ENCODE measurements around the gene PSMD14. TPM values are rescaled to one million over a fixed set of nuclear protein-coding genes. Genes with fewer than 3 reads are reported as not detected.
A peak's percentile ranks its signal among the peaks of the same experiment; 100 is the strongest.

The PSMD14 gene
- total and polyA plus RNA-seq, 2 of the 13 experiments (the other 11 are each of a cell fraction or from before 2014, with no cell fraction given) = 60.6 to 149 TPM

DNA sequence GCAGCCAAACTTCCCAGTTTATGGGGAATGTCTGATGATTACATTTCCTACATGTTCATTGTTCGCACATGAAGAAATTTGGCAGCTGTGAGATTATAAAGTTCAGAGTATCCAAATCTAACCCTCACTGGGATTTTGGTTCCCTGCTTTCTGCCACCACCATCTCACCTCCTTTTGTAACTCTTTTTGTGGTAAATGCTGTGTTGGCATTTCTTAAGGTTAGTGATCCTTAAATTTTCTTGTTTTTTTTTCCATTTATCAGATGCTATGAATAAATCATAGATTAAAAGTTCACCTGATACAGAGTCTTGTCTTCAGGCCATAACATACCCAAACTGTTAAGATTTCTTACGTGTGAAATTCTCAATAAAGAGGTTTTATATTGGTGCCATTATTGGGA is 99.4 kb downstream of the PSMD14 start:
- H3K27ac ChIP-seq (ENCODE audit: extremely low read length, insufficient read depth, low read length) = no peak overlapping the region
- intact Hi-C loops (cut with micrococcal nuclease; ENCODE audit: unreplicated experiment) = no loop called here
- H3K9ac ChIP-seq (ENCODE audit: insufficient read depth, low read depth, low read length) = no peak overlapping the region
- H4K20me1 ChIP-seq (ENCODE audit: insufficient read depth, low read length) = no peaks in the 10 kb centered on the region
- no TSS peak for BruUV-seq (replicated peaks)
- H2AFZ ChIP-seq (ENCODE audit: low read length) = no peak overlapping the region
- DNase-seq (ENCODE audit: low spot score) = no peak
- H3K4me3 ChIP-seq (replicated peaks in 1 of 3; ENCODE audit: insufficient read depth in 1 of 3, low read depth in 2 of 3, low read length in 3 of 3) = no peak overlapping the region
- ChIA-PET CTCF (ENCODE audit: low intra/inter-chr PET ratio, low total read pairs) (no interaction called here), POLR2A (no interaction called here)
- 96% methylated on average over 2 of the region's 2 CpGs for WGBS (ENCODE audit: low lambda C conversion rate)
- H3K79me2 ChIP-seq (ENCODE audit: insufficient read depth, low read length) = no peaks in the 10 kb centered on the region
- no peaks in the 10 kb centered on the region for H3K4me1 ChIP-seq (ENCODE audit: insufficient read depth, low read length)
- ATAC-seq = no peak
- H3K4me2 ChIP-seq (ENCODE audit: low read depth, low read length) = no peak overlapping the region
- H3K36me3 ChIP-seq (replicated peaks in 1 of 2; ENCODE audit: control insufficient read depth in 1 of 2, insufficient read depth in 2 of 2, low read length in 2 of 2) = peaks cover 0 to 8% of the 10 kb centered on the region in 2 experiments; a peak in 3 of 5 replicates
- TF ChIP-seq ZNF883 (CRISPR knock-in tag; IDR thresholded peaks at IDR 0.05; ENCODE audit: not compliant biosample characterization) (no peak), ZNF768 (CRISPR knock-in tag; IDR thresholded peaks at IDR 0.05) (no peak), ZZZ3 (CRISPR knock-in tag; IDR thresholded peaks at IDR 0.05; ENCODE audit: borderline replicate concordance) (no peak), MAFK (conservative IDR thresholded peaks at IDR 0.05 in 1 of 2, IDR thresholded peaks at IDR 0.05 in 1 of 2; ENCODE audit: low read length in 2 of 2) (peak; percentile 87 to 91), ZSCAN29 (CRISPR knock-in tag; conservative IDR thresholded peaks at IDR 0.05) (no peak), MAFF (IDR thresholded peaks at IDR 0.05; ENCODE audit: low read depth, low read length) (peak; percentile 83), ZNF121 (CRISPR knock-in tag; IDR thresholded peaks at IDR 0.05) (no peak), YEATS2 (CRISPR knock-in tag; IDR thresholded peaks at IDR 0.05; ENCODE audit: borderline replicate concordance) (no peak), ZNF367 (CRISPR knock-in tag; IDR thresholded peaks at IDR 0.05; ENCODE audit: borderline replicate concordance) (no peak)
- no peak for FAIRE-seq
- no peaks in the 10 kb centered on the region for H3K9me3 ChIP-seq (ENCODE audit: low read length)
- H3K27me3 ChIP-seq (ENCODE audit: control insufficient read depth in 1 of 2, insufficient read depth in 2 of 2, low read length in 2 of 2) = no peaks in the 10 kb centered on the region
- in situ Hi-C loops (cut with HindIII; ENCODE audit: extremely low pct_ligation_motif_present, low pct_unique_long_range_greater_than_20kb) = no loop called here

DNA sequence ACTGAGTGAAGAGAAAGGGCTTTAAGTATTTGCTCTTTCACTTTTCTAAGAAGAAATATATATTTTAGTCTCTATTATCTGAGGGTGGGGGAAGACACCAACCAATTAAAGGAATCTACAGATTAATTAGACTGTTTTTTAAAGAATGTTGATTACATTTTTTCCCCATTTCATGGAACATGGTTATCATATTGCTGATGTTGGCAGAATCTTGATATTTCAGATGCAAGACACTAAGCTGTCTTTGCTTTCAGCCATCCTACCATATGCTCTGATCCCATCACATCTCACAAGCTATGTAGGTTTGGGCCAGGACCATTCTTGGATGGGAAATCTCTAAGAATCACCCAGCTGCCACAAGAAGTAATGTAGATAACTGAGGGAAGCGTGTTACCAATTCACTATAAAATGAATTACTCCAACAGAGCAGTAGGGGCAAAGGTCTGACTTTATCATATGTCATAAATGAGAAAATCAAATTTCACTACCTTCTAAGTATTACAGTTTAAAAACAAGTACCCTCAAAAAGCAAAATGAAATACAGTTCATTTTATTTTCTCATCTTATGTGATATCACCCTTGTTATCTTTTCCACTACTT is 101.2 kb downstream of the PSMD14 start:
- no peak for FAIRE-seq
- DNase-seq (ENCODE audit: low spot score) = no peak
- no TSS peak for BruUV-seq (replicated peaks)
- intact Hi-C loops (cut with micrococcal nuclease; ENCODE audit: unreplicated experiment) = no loop called here
- ChIA-PET POLR2A (no interaction called here), CTCF (ENCODE audit: low intra/inter-chr PET ratio, low total read pairs) (no interaction called here)
- Histone ChIP-seq H3K79me2 (ENCODE audit: insufficient read depth, low read length) (no peaks in the 10 kb centered on the region), H3K9ac (ENCODE audit: insufficient read depth, low read depth, low read length) (no peak overlapping the region), H2AFZ (ENCODE audit: low read length) (no peak overlapping the region), H3K36me3 (replicated peaks in 1 of 2; ENCODE audit: control insufficient read depth in 1 of 2, insufficient read depth in 2 of 2, low read length in 2 of 2) (peaks cover 0 to 8% of the 10 kb centered on the region in 2 experiments; a peak in 2 of 5 replicates), H3K9me3 (ENCODE audit: low read length) (no peaks in the 10 kb centered on the region), H3K4me1 (ENCODE audit: insufficient read depth, low read length) (peaks cover 8% of the 10 kb centered on the region; the same call in 1 of the 2 replicates), H3K4me3 (replicated peaks in 1 of 3; ENCODE audit: insufficient read depth in 1 of 3, low read depth in 2 of 3, low read length in 3 of 3) (no peak overlapping the region), H4K20me1 (ENCODE audit: insufficient read depth, low read length) (no peaks in the 10 kb centered on the region), H3K27ac (ENCODE audit: extremely low read length, insufficient read depth, low read length) (no peak overlapping the region), H3K4me2 (ENCODE audit: low read depth, low read length) (no peak overlapping the region), H3K27me3 (ENCODE audit: control insufficient read depth in 1 of 2, insufficient read depth in 2 of 2, low read length in 2 of 2) (peaks cover 0 to 2% of the 10 kb centered on the region in 2 experiments; a peak in 1 of 5 replicates)
- no peak for ATAC-seq
- 100% methylated on average over 1 of the region's 1 CpG for WGBS (ENCODE audit: low lambda C conversion rate)
- no peak for TF ChIP-seq ZNF501 (CRISPR knock-in tag; IDR thresholded peaks at IDR 0.05)
- TF ChIP-seq MAFF (IDR thresholded peaks at IDR 0.05; ENCODE audit: low read depth, low read length) = peak; percentile 82
- TF ChIP-seq MAFK (conservative IDR thresholded peaks at IDR 0.05 in 1 of 2, IDR thresholded peaks at IDR 0.05 in 1 of 2; ENCODE audit: low read length in 2 of 2) = peak; percentile 87 to 89
- TF ChIP-seq ZNF629 (CRISPR knock-in tag; conservative IDR thresholded peaks at IDR 0.05) = no peak
- no peak for TF ChIP-seq HIVEP1 (CRISPR knock-in tag; IDR thresholded peaks at IDR 0.05)
- no peak for TF ChIP-seq ZBTB42 (CRISPR knock-in tag; IDR thresholded peaks at IDR 0.05)
- no peak for TF ChIP-seq ZC3H13 (CRISPR knock-in tag; IDR thresholded peaks at IDR 0.05)
- in situ Hi-C loops (cut with HindIII; ENCODE audit: extremely low pct_ligation_motif_present, low pct_unique_long_range_greater_than_20kb) = no loop called here

Data from HepG2 (cell line).